Adrenal gland (tissue), 5 donors: ENCODE data around the gene FAM118A.

Experiments
- CTCF ChIP-seq, 6 experiments: fragments of 450-650 bp in 4 of 6; fragments of 200-600 bp in 2 of 6; sonication (generic) in 1 of 6; IDR thresholded peaks; 1 replicate in 5 of 6; 2 replicates in 1 of 6; pipeline versions ENCODE4 v1.5.1 to v1.8.0; 2016 to 2021; ENCODE audit warnings: antibody characterized with exemption in 6 of 6, mild to moderate bottlenecking in 2 of 6, moderate library complexity in 1 of 6
- POLR2A ChIP-seq, 2 donors: fragments of 450-650 bp; IDR thresholded peaks; one replicate each; pipeline ENCODE4 v1.6.1; 2017; ENCODE audit warnings: antibody characterized with exemption in 2 of 2, mild to moderate bottlenecking in 2 of 2, moderate library complexity in 1 of 2
- donor health status: DM: no; HTN: no; CAD: no.

- no peak for TF ChIP-seq CTCF (IDR thresholded peaks at IDR 0.05)
- no peak for TF ChIP-seq POLR2A (IDR thresholded peaks at IDR 0.05)
Measured at GRCh38 chr22:45316796-45317526, 7.2 kb downstream of the FAM118A start.
